Colonic mucosa (tissue), 4 donors: ENCODE measurements around the gene ELAVL1. TPM values are rescaled to one million over a fixed set of nuclear protein-coding genes. Genes with fewer than 3 reads are reported as not detected.
A peak's percentile ranks its signal among the peaks of the same experiment; 100 is the strongest.
"Not testable (repeated sequence)": the region's sequence is repeated elsewhere in the genome, so short reads cannot be mapped to it uniquely, and the experiment has no call there.

Experiments
- DNase-seq: peaks from one replicate; pipeline ENCODE4 v3.0.0-alpha.2; 2020
- H3K27ac ChIP-seq: fragments of 200-600 bp; one replicate; pipeline ENCODE4 v1.8.0; 2021
- H3K27me3 ChIP-seq: fragments of 200-600 bp; one replicate; pipeline ENCODE4 v1.8.0; 2021
- H3K36me3 ChIP-seq: fragments of 200-600 bp; one replicate; pipeline ENCODE4 v1.8.0; 2021
- H3K4me1 ChIP-seq: fragments of 200-600 bp; one replicate; pipeline ENCODE4 v1.8.0; 2021; ENCODE audit warnings: mild to moderate bottlenecking
- H3K4me3 ChIP-seq: fragments of 200-600 bp; one replicate; pipeline ENCODE4 v1.8.0; 2021
- H3K9ac ChIP-seq, 2 donors: one replicate each; pipeline ENCODE4 v1.7.0; 2013; ENCODE audit warnings: control low read depth in 2 of 2, low read depth in 2 of 2, low read length in 2 of 2
- H3K9me3 ChIP-seq: fragments of 200-600 bp; one replicate; pipeline ENCODE4 v1.8.0; 2021
- intact Hi-C: fragments of 100-400 bp; cut with DNase I; formaldehyde crosslinking; loops from one replicate; pipeline ENCODE4 v1.14.1; 2022
- total RNA-seq, 2 donors: library from RNA; stranded (reverse); fragmentation: NEBNext Ultra II Directional in 1 of 2; extraction: Animal tissue kit (Norgen Biotek cat#: 25700) in 1 of 2; gene quantifications; one replicate each; pipeline ENCODE4 v1.2.1, GENCODE V29; 2021
- TF ChIP-seq, protein P1 (sequence below): fragments of 200-600 bp; IDR thresholded peaks from one replicate; pipeline ENCODE4 v1.8.0; 2022; ENCODE audit warnings: antibody characterized with exemption, mild to moderate bottlenecking
- donor health status: healthy.
- donor health status: DM: no; HTN: no; CAD: no.
- donor health status: DM: no; HTN: no; CAD: no.

The ELAVL1 gene
- total RNA-seq, 2 donors from 2014 or later = 65.8 to 116 TPM

DNA sequence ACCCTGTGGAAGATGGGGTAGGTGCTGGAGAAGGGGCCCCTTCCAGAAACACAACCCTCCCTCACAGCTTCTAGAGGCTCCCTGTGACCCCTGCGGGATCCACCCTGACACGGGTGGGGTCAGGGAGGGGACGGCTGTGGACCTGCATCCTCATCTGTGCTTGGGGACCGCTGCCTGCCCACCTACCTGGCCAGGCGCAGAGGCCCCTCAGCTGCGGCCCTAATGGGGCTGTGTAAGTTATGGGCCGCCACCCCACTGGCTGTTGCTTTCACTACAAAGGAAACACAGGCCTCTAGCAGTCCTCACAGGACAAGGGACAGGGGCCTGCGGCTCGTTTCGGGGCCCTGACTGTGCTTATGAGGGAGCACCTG, 72.5 kb downstream of the ELAVL1 start:
- no peak for DNase-seq
- Histone ChIP-seq H3K27ac (no peak overlapping the region), H3K36me3 (peaks cover 32% of the 10 kb centered on the region), H3K27me3 (no peaks in the 10 kb centered on the region), H3K4me1 (no peaks in the 10 kb centered on the region), H3K4me3 (no peak overlapping the region), H3K9me3 (no peaks in the 10 kb centered on the region), H3K9ac (no peak overlapping the region)
- intact Hi-C loops = no loop called here
- TF ChIP-seq, protein P1, sequence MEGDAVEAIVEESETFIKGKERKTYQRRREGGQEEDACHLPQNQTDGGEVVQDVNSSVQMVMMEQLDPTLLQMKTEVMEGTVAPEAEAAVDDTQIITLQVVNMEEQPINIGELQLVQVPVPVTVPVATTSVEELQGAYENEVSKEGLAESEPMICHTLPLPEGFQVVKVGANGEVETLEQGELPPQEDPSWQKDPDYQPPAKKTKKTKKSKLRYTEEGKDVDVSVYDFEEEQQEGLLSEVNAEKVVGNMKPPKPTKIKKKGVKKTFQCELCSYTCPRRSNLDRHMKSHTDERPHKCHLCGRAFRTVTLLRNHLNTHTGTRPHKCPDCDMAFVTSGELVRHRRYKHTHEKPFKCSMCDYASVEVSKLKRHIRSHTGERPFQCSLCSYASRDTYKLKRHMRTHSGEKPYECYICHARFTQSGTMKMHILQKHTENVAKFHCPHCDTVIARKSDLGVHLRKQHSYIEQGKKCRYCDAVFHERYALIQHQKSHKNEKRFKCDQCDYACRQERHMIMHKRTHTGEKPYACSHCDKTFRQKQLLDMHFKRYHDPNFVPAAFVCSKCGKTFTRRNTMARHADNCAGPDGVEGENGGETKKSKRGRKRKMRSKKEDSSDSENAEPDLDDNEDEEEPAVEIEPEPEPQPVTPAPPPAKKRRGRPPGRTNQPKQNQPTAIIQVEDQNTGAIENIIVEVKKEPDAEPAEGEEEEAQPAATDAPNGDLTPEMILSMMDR = no peak

DNA sequence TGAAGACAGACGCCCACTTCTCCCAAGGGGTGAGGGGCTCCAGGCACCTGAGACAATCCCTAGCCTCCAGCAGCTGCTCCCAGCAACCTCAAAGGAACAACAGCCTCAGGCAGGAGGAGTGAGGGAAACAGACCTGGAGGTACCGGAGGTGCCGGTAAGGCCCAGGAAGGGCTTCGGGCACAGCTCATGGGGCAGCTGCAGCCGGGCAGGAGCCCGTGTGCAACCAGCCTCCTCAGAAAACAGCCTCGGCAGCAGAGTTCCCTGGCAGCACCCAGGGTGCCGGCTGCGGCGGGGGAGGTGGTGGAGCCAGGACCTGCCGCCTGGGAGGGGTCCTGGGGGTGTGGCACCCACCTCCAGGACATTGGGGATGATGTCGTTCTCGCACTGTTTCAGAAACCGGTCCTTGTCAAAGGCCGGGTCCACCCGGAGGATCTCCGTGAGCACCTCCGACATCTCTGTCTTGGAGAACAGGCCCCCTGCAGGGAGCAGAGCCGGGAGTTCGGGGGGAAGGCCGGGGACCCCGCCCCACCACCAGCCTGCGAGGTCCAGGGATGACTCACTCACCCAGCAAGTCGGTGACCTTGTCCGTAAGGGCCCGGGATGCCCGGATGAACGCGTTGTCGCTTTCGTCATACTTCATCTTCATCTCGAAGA, 73.0 kb downstream of the ELAVL1 start:
- no peaks in the 10 kb centered on the region for H3K27me3 ChIP-seq
- no peaks in the 10 kb centered on the region for H3K4me1 ChIP-seq
- TF ChIP-seq, protein P1 = no peak
- H3K27ac ChIP-seq = no peak overlapping the region
- intact Hi-C loops = no loop called here
- no peak overlapping the region for H3K9ac ChIP-seq
- no peak for DNase-seq
- H3K4me3 ChIP-seq = no peak overlapping the region
- H3K36me3 ChIP-seq = peaks cover 32% of the 10 kb centered on the region
- H3K9me3 ChIP-seq = no peaks in the 10 kb centered on the region

DNA sequence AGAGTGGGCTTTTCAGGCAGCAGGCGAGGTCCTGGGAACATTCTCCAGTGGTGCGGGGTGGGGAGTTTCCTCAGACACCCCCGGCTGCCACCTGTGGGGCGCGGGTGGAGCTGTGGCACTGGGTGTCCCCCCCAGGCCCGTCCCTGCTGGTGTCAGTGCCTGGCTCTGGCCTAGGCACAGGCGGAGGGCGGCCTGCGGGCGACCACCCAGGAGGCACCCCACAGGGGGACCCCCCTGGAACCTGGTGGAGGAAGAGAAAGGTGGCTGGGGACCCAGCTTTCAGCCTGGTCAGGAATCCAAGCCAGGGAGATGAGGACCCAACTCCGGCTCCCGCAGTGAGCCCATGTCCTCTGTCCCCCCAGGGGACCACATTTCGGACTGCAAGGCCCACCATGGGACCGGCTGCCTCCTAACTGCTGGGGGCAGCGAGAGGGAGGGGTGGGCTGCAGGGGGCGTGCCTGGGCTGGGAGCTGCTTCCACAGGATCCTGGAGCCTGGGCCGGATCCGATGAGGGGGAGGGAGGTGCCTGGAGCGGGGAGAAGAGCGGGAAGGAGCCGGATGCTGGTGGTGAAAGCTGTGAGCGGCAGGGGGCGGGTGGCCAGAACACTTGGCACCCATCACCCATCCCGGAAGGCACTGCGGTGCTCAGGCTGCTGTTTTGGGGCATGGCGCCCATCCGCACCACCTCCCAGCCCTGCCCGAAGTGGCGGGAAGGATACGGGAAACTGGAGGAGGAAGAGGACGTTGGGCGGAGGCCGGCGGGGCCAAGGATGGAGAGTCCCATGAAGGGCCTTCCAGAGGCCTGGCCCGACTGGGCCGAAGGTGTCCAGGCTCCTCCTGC, 74.0 kb downstream of the ELAVL1 start:
- no peak for DNase-seq
- TF ChIP-seq, protein P1 = no peak
- H3K27ac ChIP-seq = no peak overlapping the region
- H3K36me3 ChIP-seq = peaks cover 32% of the 10 kb centered on the region
- no peak overlapping the region for H3K4me3 ChIP-seq
- intact Hi-C loops = no loop called here
- no peaks in the 10 kb centered on the region for H3K4me1 ChIP-seq
- H3K27me3 ChIP-seq = no peaks in the 10 kb centered on the region
- H3K9ac ChIP-seq = peak overlapping the region in 1 of 2 donors; percentile 24
- H3K9me3 ChIP-seq = no peaks in the 10 kb centered on the region

DNA sequence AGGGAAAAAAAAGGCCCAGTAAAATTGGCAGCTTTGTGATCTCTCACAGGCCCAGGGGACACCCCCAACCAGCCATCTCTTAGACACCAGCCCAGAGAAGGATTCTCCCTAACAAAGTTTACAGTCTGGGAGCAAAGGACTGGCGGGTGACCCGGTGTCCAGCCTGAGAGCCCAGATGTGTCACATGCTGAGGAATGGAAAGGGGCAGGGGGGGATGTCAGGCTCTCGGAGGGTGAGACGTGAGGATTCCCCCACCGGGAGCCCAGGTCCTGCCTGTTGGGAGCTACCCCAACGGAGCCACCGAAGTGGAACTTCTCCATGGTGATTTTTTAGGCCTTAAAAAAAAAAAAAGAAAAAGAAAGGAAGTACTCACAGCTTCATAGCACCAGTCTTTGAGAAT, 74.7 kb downstream of the ELAVL1 start:
- H3K9me3 ChIP-seq = no peaks in the 10 kb centered on the region
- no peak overlapping the region for H3K9ac ChIP-seq
- no peak for DNase-seq
- H3K27ac ChIP-seq = no peak overlapping the region
- H3K4me3 ChIP-seq = no peak overlapping the region
- intact Hi-C loops = no loop called here
- H3K27me3 ChIP-seq = no peaks in the 10 kb centered on the region
- TF ChIP-seq, protein P1 = no peak
- H3K36me3 ChIP-seq = peaks cover 32% of the 10 kb centered on the region
- no peaks in the 10 kb centered on the region for H3K4me1 ChIP-seq

DNA sequence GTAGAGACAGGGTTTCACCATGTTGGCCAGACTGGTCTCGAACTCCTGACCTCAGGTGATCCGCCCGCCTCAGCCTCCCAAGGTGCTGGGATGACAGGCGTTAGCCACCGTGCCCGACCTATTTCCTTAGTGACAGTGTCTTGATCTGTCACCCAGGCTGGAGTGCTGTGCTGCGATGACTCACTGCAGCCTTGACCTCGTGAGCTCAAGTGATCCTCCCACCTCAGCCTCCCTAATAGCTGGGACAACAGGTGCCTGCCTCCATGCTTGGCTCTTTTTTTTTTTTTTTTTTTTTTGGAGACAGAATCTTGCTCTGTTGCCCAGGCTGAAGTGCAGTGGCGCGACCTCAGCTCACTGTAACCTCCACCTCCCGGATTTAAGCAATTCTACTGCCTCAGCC, 75.4 kb downstream of the ELAVL1 start:
- H3K4me1 ChIP-seq, H3K4me3 ChIP-seq, H3K27ac ChIP-seq, H3K27me3 ChIP-seq, H3K9me3 ChIP-seq, intact Hi-C loops, H3K9ac ChIP-seq, DNase-seq: not testable (repeated sequence)
- peaks cover 27% of the 10 kb centered on the region for H3K36me3 ChIP-seq
